NT2/D1 (cell line): ENCODE measurements around the gene AXL.
A peak's percentile ranks its signal among the peaks of the same experiment; 100 is the strongest.

Experiments used
- DNase-seq: peaks from one replicate; pipeline ENCODE4 v3.0.0-alpha.2; 2011; ENCODE audit warnings: low read depth, low spot score
- H3K27me3 ChIP-seq: 2 replicates; pipeline ENCODE4 v1.6.0; 2011; ENCODE audit warnings: mild to moderate bottlenecking; ENCODE audit not compliant: insufficient read length, insufficient read depth
- H3K36me3 ChIP-seq: 2 replicates; pipeline ENCODE4 v1.6.1; 2011; ENCODE audit warnings: mild to moderate bottlenecking, low read length, mixed read lengths; ENCODE audit not compliant: insufficient read depth, insufficient read length
- H3K4me1 ChIP-seq: 2 replicates; pipeline ENCODE4 v1.5.1; 2011; ENCODE audit not compliant: insufficient read depth, insufficient read length
- H3K4me3 ChIP-seq: 2 replicates; pipeline ENCODE4 v1.5.1; 2011; ENCODE audit warnings: low read depth; ENCODE audit not compliant: insufficient read length
- H3K9ac ChIP-seq: 2 replicates; pipeline ENCODE4 v1.6.0; 2011; ENCODE audit warnings: low read depth; ENCODE audit not compliant: insufficient read length
- H3K9me3 ChIP-seq: 2 replicates; pipeline ENCODE4 v1.5.1; 2011; ENCODE audit warnings: mild to moderate bottlenecking, low read length; ENCODE audit not compliant: insufficient read depth
- SUZ12 ChIP-seq: IDR thresholded peaks from 2 replicates; pipeline ENCODE4 v1.6.1; 2011; ENCODE audit not compliant: insufficient read length, insufficient read depth; ENCODE audit errors: extremely low read depth
- YY1 ChIP-seq: IDR thresholded peaks from 2 replicates; pipeline ENCODE4 v1.6.1; 2011; ENCODE audit not compliant: insufficient read length, insufficient read depth
- ZNF274 ChIP-seq: IDR thresholded peaks from 2 replicates; pipeline ENCODE4 v1.6.1; 2011; ENCODE audit warnings: mild to moderate bottlenecking, low read depth, low read length

The AXL gene

DNA sequence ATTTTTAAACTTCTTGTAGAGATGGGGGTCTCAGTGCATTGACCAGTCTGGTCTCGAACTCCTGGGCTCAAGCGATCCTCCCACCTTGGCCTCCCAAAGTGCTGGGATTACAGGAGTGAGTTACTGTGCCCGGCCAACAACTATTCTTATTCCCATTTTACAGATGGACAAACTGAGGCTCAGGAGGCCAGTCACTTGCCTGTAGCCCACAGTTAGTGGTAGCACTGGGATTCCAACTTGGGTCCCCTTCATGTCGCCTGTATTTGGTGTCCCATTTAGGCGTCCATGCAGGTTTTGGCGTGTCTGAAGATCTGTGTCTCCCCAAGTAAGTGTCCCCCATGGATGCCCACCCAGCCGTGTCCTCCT lies 791 bp upstream of the AXL start:
- H3K4me3 ChIP-seq: peak overlapping the region; percentile 32
- no peak for TF ChIP-seq YY1
- no peak for TF ChIP-seq ZNF274
- no peak for TF ChIP-seq SUZ12

DNA sequence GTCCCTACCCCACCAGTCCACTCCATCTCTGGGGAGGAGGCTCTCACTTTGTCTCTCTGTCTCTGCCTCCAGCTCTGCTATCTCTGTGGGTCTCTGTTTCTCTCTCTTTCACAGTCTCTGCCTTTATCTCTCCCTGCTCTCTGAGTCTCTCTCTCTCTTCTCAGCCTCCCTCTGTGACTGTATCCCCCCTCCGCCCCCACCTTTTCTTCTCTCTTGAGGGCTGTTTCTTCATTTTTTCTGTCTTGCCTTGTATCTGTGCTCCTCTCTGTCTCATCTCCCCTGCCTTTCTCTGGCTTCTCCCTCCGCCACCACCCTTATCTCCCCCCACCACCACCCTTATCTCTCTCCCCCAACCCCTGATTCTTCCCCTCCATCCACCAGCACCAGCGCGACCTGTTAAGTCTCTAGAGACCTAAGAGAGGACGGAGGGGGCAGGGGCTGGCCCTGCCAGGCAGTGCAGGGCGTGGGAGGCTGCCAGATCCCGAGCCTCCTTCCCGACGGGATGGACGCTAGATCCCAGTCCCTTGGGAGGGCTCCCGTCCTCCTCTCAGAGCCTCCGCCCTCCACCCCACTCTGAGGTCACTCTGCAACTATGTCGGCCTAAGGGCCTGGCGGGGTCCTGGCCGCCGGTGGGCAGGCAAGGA lies 1.0 kb downstream of the AXL start:
- no peak for DNase-seq
- Histone ChIP-seq H3K27me3 (no peaks in the 10 kb centered on the region), H3K9ac (peak overlapping the region; percentile 85), H3K36me3 (peaks cover 38% of the 10 kb centered on the region), H3K4me3 (peak overlapping the region; percentile 65), H3K9me3 (no peaks in the 10 kb centered on the region), H3K4me1 (peaks cover 17% of the 10 kb centered on the region)
- TF ChIP-seq SUZ12 (no peak), ZNF274 (no peak), YY1 (no peak)

More for the DNA sequence above, 791 bp upstream of the AXL start:
- no peaks in the 10 kb centered on the region for H3K9me3 ChIP-seq
- no peak for DNase-seq
- peak overlapping the region; percentile 85 for H3K9ac ChIP-seq
- peaks cover 10% of the 10 kb centered on the region for H3K4me1 ChIP-seq
- H3K36me3 ChIP-seq: peaks cover 25% of the 10 kb centered on the region
- no peaks in the 10 kb centered on the region for H3K27me3 ChIP-seq

DNA sequence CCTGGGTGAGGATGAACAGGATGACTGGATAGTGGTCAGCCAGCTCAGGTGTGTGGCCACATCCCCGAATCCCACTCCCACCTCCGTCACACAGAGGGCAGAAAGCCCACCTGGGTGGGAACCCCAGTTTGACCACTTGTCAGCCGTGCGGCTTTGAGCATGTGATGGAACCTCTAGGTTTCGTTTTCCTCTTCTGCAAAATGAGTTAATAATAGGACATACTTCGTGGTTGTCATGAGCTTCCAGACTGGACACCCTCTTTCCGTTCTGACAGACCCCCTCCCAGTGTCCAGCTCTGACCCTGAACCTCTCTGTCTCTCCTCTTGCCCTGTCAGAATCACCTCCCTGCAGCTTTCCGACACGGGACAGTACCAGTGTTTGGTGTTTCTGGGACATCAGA lies 1.8 kb downstream of the AXL start:
- Histone ChIP-seq H3K4me1 (peaks cover 17% of the 10 kb centered on the region), H3K4me3 (no peak overlapping the region), H3K36me3 (peaks cover 41% of the 10 kb centered on the region), H3K9ac (peak overlapping the region; percentile 85), H3K9me3 (no peaks in the 10 kb centered on the region), H3K27me3 (no peaks in the 10 kb centered on the region)
- TF ChIP-seq YY1 (no peak), SUZ12 (no peak), ZNF274 (no peak)
- DNase-seq: no peak

DNA sequence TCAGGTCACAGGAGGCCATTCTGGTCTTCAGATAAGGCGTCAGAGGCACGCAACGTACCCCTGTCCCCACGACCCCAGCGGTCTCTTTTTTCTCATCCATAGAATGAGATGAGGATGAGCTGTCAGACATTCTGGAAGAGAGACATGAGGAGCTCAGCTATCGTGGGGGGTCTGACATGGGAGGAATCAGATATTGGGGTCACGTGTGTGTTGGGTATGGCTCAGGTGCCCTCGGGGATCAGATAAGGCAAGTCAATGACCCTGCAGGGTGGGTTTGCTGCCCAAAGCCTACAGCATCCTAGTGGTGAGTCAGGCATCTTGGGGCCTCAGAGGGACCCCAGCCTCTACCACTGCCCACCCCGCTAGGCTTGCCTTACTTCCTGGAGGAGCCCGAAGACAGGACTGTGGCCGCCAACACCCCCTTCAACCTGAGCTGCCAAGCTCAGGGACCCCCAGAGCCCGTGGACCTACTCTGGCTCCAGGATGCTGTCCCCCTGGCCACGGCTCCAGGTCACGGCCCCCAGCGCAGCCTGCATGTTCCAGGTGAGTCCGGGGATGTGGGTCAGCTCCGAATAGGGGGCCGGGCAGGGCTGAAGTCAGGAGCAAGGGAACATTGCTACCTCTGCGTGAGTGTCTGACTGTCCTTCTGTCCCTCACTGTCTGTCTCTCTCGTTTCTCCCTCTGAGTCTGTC lies 2.6 kb downstream of the AXL start:
- H3K4me1 ChIP-seq: peaks cover 20% of the 10 kb centered on the region
- no peaks in the 10 kb centered on the region for H3K9me3 ChIP-seq
- H3K4me3 ChIP-seq: no peak overlapping the region
- H3K27me3 ChIP-seq: no peaks in the 10 kb centered on the region
- no peak overlapping the region for H3K9ac ChIP-seq
- TF ChIP-seq ZNF274 (no peak), YY1 (no peak)
- DNase-seq: no peak
- peaks cover 45% of the 10 kb centered on the region for H3K36me3 ChIP-seq

DNA sequence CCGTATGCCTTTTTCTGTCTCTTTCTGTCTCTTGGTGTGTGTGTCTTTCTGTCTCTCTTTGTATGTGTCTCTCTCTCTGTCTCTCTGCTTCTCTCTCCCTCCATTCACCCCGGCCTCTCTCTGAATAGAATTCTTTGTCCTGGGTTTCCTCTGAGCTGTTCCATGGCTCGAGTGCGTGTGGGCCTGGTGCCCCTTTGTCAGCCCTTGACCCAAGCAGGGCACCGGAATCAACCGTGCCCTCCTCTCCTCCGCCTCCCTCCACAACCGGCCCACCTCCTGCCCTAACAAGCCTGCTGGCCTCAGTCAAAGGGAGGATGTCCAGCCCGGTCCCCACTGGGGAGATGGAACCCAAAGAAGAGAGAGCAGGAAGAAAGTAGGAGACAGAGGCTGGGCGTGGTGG lies 3.2 kb downstream of the AXL start:
- Histone ChIP-seq H3K4me1 (peaks cover 20% of the 10 kb centered on the region), H3K9ac (no peak overlapping the region), H3K9me3 (no peaks in the 10 kb centered on the region), H3K27me3 (no peaks in the 10 kb centered on the region), H3K36me3 (peaks cover 49% of the 10 kb centered on the region), H3K4me3 (no peak overlapping the region)
- DNase-seq: no peak
- TF ChIP-seq ZNF274 (no peak), YY1 (no peak), SUZ12 (no peak)

DNA sequence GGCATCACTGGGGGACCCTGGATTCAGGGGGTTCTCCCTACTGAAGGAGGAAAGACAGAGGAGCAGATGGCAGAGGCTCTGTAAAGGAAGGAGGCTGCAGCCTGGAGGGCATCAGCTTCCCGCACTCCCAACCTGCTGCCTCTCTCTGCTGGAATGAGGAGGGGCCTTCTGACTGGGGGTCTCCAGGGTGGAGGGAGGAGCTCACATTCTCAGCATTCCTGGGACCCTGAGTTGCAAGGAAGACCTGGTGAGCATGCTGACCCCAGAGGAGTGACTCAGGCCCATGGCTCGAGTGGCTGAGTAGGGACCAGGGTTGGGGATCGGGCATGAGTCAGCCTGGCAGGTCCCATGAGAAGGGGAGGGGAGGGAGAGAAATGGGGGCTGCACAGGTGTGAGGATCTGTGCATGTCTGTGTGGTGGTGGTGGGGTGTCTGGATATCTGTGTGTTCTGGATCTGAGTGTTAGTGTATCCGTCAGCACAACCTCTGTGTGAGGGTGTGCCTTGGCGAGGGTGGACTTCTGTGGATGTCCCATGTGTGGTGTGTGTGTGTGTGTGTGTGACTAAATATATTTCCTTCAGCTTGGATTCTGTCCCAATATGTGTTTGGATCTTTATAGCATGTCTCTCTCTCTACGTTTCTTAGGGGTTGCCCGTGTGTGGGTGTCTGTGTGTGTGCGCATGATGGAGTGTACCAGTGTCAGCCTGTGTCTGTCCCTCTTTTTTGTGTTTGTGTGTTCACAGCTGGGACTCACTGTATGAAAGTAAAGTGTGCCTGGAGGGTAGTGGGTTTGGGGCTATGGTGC lies 4.6 kb downstream of the AXL start:
- no peaks in the 10 kb centered on the region for H3K9me3 ChIP-seq
- peak overlapping the region; percentile 24 for H3K9ac ChIP-seq
- peaks cover 16% of the 10 kb centered on the region for H3K4me1 ChIP-seq
- TF ChIP-seq ZNF274 (no peak), SUZ12 (no peak), YY1 (no peak)
- H3K36me3 ChIP-seq: peaks cover 59% of the 10 kb centered on the region
- H3K27me3 ChIP-seq: no peaks in the 10 kb centered on the region
- H3K4me3 ChIP-seq: no peak overlapping the region
- DNase-seq: peak; percentile 67

DNA sequence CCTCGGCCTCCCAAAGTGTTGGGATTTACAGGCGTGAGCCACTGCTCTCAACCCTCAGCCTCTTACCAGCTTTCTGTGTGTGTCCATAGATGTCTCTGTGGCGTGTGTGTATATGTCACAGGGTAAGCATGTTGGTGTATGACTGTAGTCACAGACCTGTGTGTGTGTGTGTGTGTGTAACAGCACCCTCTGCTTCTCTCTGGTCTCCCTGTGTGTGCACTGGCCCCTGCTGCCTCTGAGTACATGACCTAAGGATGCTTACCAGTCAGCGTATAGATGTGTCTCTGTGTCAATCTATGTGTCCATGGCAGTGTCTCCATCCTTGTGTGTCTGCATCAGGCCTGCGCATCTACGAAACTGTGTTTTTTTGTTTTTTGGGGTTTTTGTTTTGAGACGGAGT lies 5.6 kb downstream of the AXL start:
- no peak overlapping the region for H3K4me3 ChIP-seq

More for the DNA sequence above, 5.6 kb downstream of the AXL start:
- H3K36me3 ChIP-seq: peaks cover 63% of the 10 kb centered on the region
- peaks cover 16% of the 10 kb centered on the region for H3K4me1 ChIP-seq
- no peaks in the 10 kb centered on the region for H3K27me3 ChIP-seq
- no peak for DNase-seq
- no peaks in the 10 kb centered on the region for H3K9me3 ChIP-seq
- TF ChIP-seq ZNF274 (no peak), SUZ12 (no peak), YY1 (no peak)
- no peak overlapping the region for H3K9ac ChIP-seq
